GM18508 (cell line): Measurements from ENCODE around the gene EGFL7.
"Not testable (repeated sequence)": the region's sequence is repeated elsewhere in the genome, so short reads cannot be mapped to it uniquely, and the experiment has no call there.

Experiments
- ATAC-seq: cut with Tn5 transposase; IDR thresholded peaks from one replicate; pipeline ENCODE4 v1.9.1; 2021; ENCODE audit warnings: moderate number of reproducible peaks; ENCODE audit not compliant: insufficient read depth, unreplicated experiment

Gene EGFL7

GRCh38 chr9:136624184-136624951, 38.3 kb upstream of the EGFL7 start:
- ATAC-seq, result no peak

GRCh38 chr9:136625101-136626065, 37.3 kb upstream of the EGFL7 start:
- no peak for ATAC-seq

- no peak for ATAC-seq
Measured at GRCh38 chr9:136626066-136626725, 36.5 kb upstream of the EGFL7 start.

GRCh38 chr9:136626740-136627642, 35.7 kb upstream of the EGFL7 start:
- ATAC-seq, result no peak

GRCh38 chr9:136627703-136628102, 35.0 kb upstream of the EGFL7 start:
- no peak for ATAC-seq

- no peak for ATAC-seq
Measured at GRCh38 chr9:136628268-136628667, 34.4 kb upstream of the EGFL7 start.

- ATAC-seq, result no peak
Measured at GRCh38 chr9:136629001-136629878, 33.5 kb upstream of the EGFL7 start.

- no peak for ATAC-seq
Measured at GRCh38 chr9:136629879-136630661, 32.6 kb upstream of the EGFL7 start.

GRCh38 chr9:136630662-136630992, 32.1 kb upstream of the EGFL7 start:
- ATAC-seq, result no peak

GRCh38 chr9:136631038-136632000, 31.4 kb upstream of the EGFL7 start:
- ATAC-seq, result no peak

GRCh38 chr9:136632072-136632471, 30.6 kb upstream of the EGFL7 start:
- ATAC-seq, result not testable (repeated sequence)

GRCh38 chr9:136632491-136633106, 30.1 kb upstream of the EGFL7 start:
- not testable (repeated sequence) for ATAC-seq

GRCh38 chr9:136634904-136635303, 27.8 kb upstream of the EGFL7 start:
- ATAC-seq, result no peak

GRCh38 chr9:136640171-136641111, 22.3 kb upstream of the EGFL7 start:
- no peak for ATAC-seq

- no peak for ATAC-seq
Measured at GRCh38 chr9:136642439-136642921, 20.2 kb upstream of the EGFL7 start.
